Thymus (tissue), 11 donors: ENCODE measurements around the gene RGS5. TPM values are rescaled to one million over a fixed set of nuclear protein-coding genes. Genes with fewer than 3 reads are reported as not detected.
"Not testable (repeated sequence)": the region's sequence is repeated elsewhere in the genome, so short reads cannot be mapped to it uniquely, and the experiment has no call there.

Source experiments
- DNase-seq, 9 donors: peaks; one replicate each; pipeline ENCODE4 v3.0.0-alpha.2; 2013; ENCODE audit warnings: low spot score in 9 of 9, low read depth in 6 of 9, missing footprints in 1 of 9
- H3K27ac ChIP-seq, 2 donors: one replicate each; pipeline ENCODE4 v1.5.1; 2013; ENCODE audit warnings: control low read depth in 1 of 2, low read depth in 1 of 2, low read length in 1 of 2, mild to moderate bottlenecking in 1 of 2, moderate library complexity in 1 of 2
- H3K27me3 ChIP-seq, 2 donors: one replicate each; pipeline ENCODE4 v1.5.1; 2013; ENCODE audit warnings: low read length in 1 of 2; ENCODE audit not compliant: control insufficient read depth in 2 of 2, insufficient read depth in 1 of 2
- H3K36me3 ChIP-seq, 2 donors: one replicate each; pipeline ENCODE4 v1.5.1; 2013; ENCODE audit warnings: low read length in 1 of 2, mild to moderate bottlenecking in 1 of 2, moderate library complexity in 1 of 2; ENCODE audit not compliant: control insufficient read depth in 2 of 2, insufficient read depth in 2 of 2
- H3K4me1 ChIP-seq, 2 donors: one replicate each; pipeline ENCODE4 v1.5.1; 2013; ENCODE audit warnings: low read length in 2 of 2; ENCODE audit not compliant: control insufficient read depth in 2 of 2, insufficient read depth in 2 of 2
- H3K4me3 ChIP-seq, 2 donors: one replicate each; pipeline ENCODE4 v1.5.1; 2013; ENCODE audit warnings: low read length in 2 of 2, control low read depth in 1 of 2, mild to moderate bottlenecking in 1 of 2
- H3K9me3 ChIP-seq, 2 donors: one replicate each; pipeline ENCODE4 v1.5.1; 2013; ENCODE audit warnings: low read length in 1 of 2, mild to moderate bottlenecking in 1 of 2; ENCODE audit not compliant: control insufficient read depth in 2 of 2, insufficient read depth in 1 of 2
- WGBS: extraction: QIAGEN DNeasy Blood & Tissue Kit; methylation state at CpG from one replicate; pipeline ENCODE4 v1.1.7; 2013; 5-methylcytosine and 5-hydroxymethylcytosine counted together
- polyA plus RNA-seq: library from polyadenylated mRNA; stranded (reverse); fragments of 200-250 nt; gene quantifications from one replicate; pipeline ENCODE4 v1.2.3, GENCODE V29; 2013
- total RNA-seq: library from RNA; stranded (reverse); fragments of 120-200 nt; gene quantifications from one replicate; pipeline ENCODE4 v1.2.4, GENCODE V29; 2013
- donor health status: healthy.

RGS5 gene
- total and polyA plus RNA-seq, 2 donors: 9.2 to 26.2 TPM

GRCh38 chr1:163230827-163231226 lies 28.1 kb upstream of the RGS5 start:
- no peaks in the 10 kb centered on the region for H3K4me1 ChIP-seq
- H3K9me3 ChIP-seq: peaks cover 0 to 4% of the 10 kb centered on the region in 2 donors
- no peak for DNase-seq
- 96% methylated on average over 3 of the region's 3 CpGs for WGBS
- H3K36me3 ChIP-seq: no peaks in the 10 kb centered on the region
- no peak overlapping the region for H3K4me3 ChIP-seq
- no peak overlapping the region for H3K27ac ChIP-seq
- H3K27me3 ChIP-seq: no peaks in the 10 kb centered on the region

- H3K9me3 ChIP-seq, H3K27ac ChIP-seq, H3K4me3 ChIP-seq, H3K36me3 ChIP-seq, H3K4me1 ChIP-seq, H3K27me3 ChIP-seq, DNase-seq: not testable (repeated sequence)
- 86% methylated on average over 3 of the region's 3 CpGs for WGBS
Observed at GRCh38 chr1:163228271-163228670, 25.6 kb upstream of the RGS5 start.

GRCh38 chr1:163227126-163227525 lies 24.4 kb upstream of the RGS5 start:
- no peaks in the 10 kb centered on the region for H3K27me3 ChIP-seq
- H3K4me3 ChIP-seq: no peak overlapping the region
- H3K27ac ChIP-seq: no peak overlapping the region
- H3K4me1 ChIP-seq: no peaks in the 10 kb centered on the region
- WGBS: 96% methylated on average over 1 of the region's 1 CpG
- no peak for DNase-seq
- no peaks in the 10 kb centered on the region for H3K36me3 ChIP-seq
- peaks cover 0 to 4% of the 10 kb centered on the region in 2 donors for H3K9me3 ChIP-seq

- no peak overlapping the region for H3K27ac ChIP-seq
- H3K4me3 ChIP-seq: no peak overlapping the region
- H3K4me1 ChIP-seq: no peaks in the 10 kb centered on the region
- 96% methylated on average over 4 of the region's 4 CpGs for WGBS
- H3K36me3 ChIP-seq: no peaks in the 10 kb centered on the region
- H3K9me3 ChIP-seq: no peaks in the 10 kb centered on the region
- H3K27me3 ChIP-seq: no peaks in the 10 kb centered on the region
- no peak for DNase-seq
Observed at GRCh38 chr1:163213626-163214025, 10.9 kb upstream of the RGS5 start.

GRCh38 chr1:163211667-163212066 lies 9.0 kb upstream of the RGS5 start:
- no peak overlapping the region for H3K4me3 ChIP-seq
- no peaks in the 10 kb centered on the region for H3K36me3 ChIP-seq
- H3K9me3 ChIP-seq: no peaks in the 10 kb centered on the region
- no peaks in the 10 kb centered on the region for H3K27me3 ChIP-seq
- no peak for DNase-seq
- H3K27ac ChIP-seq: no peak overlapping the region
- H3K4me1 ChIP-seq: no peaks in the 10 kb centered on the region
- WGBS: 94% methylated on average over 2 of the region's 2 CpGs

GRCh38 chr1:163205513-163205912 lies 2.8 kb upstream of the RGS5 start:
- DNase-seq: no peak
- H3K27me3 ChIP-seq: no peaks in the 10 kb centered on the region
- H3K4me3 ChIP-seq: no peak overlapping the region
- no peaks in the 10 kb centered on the region for H3K4me1 ChIP-seq
- H3K9me3 ChIP-seq: no peaks in the 10 kb centered on the region
- H3K36me3 ChIP-seq: no peaks in the 10 kb centered on the region
- no peak overlapping the region for H3K27ac ChIP-seq

GRCh38 chr1:163203561-163203960 lies 845 bp upstream of the RGS5 start:
- no peak overlapping the region for H3K4me3 ChIP-seq
- no peak overlapping the region for H3K27ac ChIP-seq
- WGBS: 89% methylated on average over 1 of the region's 1 CpG

GRCh38 chr1:163201906-163202305 lies 810 bp downstream of the RGS5 start:
- no peak for DNase-seq
- H3K27me3 ChIP-seq: no peaks in the 10 kb centered on the region
- no peaks in the 10 kb centered on the region for H3K4me1 ChIP-seq
- H3K4me3 ChIP-seq: no peak overlapping the region
- no peak overlapping the region for H3K27ac ChIP-seq
- no peaks in the 10 kb centered on the region for H3K9me3 ChIP-seq
- WGBS: 91% methylated on average over 1 of the region's 1 CpG
- H3K36me3 ChIP-seq: no peaks in the 10 kb centered on the region

More at GRCh38 chr1:163203561-163203960, 845 bp upstream of the RGS5 start:
- DNase-seq: no peak
- H3K27me3 ChIP-seq: no peaks in the 10 kb centered on the region
- no peaks in the 10 kb centered on the region for H3K4me1 ChIP-seq
- H3K9me3 ChIP-seq: no peaks in the 10 kb centered on the region
- H3K36me3 ChIP-seq: no peaks in the 10 kb centered on the region

- Histone ChIP-seq H3K36me3 (no peaks in the 10 kb centered on the region), H3K9me3 (no peaks in the 10 kb centered on the region), H3K27me3 (no peaks in the 10 kb centered on the region), H3K4me3 (no peak overlapping the region), H3K4me1 (no peaks in the 10 kb centered on the region), H3K27ac (no peak overlapping the region)
- WGBS: 93% methylated on average over 4 of the region's 4 CpGs
- no peak for DNase-seq
Observed at GRCh38 chr1:163197022-163197421, 5.7 kb downstream of the RGS5 start.

GRCh38 chr1:163196449-163196787 lies 6.3 kb downstream of the RGS5 start:
- no peaks in the 10 kb centered on the region for H3K9me3 ChIP-seq
- no peak for DNase-seq
- no peaks in the 10 kb centered on the region for H3K36me3 ChIP-seq
- no peak overlapping the region for H3K4me3 ChIP-seq
- no peak overlapping the region for H3K27ac ChIP-seq
- no peaks in the 10 kb centered on the region for H3K4me1 ChIP-seq
- no peaks in the 10 kb centered on the region for H3K27me3 ChIP-seq
